Amygdala (tissue), 56 donors: Measurements from ENCODE around the gene NKIRAS2.
"Not testable (repeated sequence)": the region's sequence is repeated elsewhere in the genome, so short reads cannot be mapped to it uniquely, and the experiment has no call there.

Experiments used
- DNase-seq, 56 donors: peaks; one replicate each; lab custom pipeline; 2025; lab: John Stamatoyannopoulos, UW

NKIRAS2 gene

GRCh38 chr17:41992576-41992975 is 27.3 kb upstream of the NKIRAS2 start:
- DNase-seq = peak in 50 of 56 donors; percentile 16 to 91 (median 64)

GRCh38 chr17:41996855-41997164 is 23.1 kb upstream of the NKIRAS2 start:
- no peak for DNase-seq

- DNase-seq = no peak
Measured at GRCh38 chr17:41998497-41998896, 21.4 kb upstream of the NKIRAS2 start.

GRCh38 chr17:42000413-42001133 is 19.3 kb upstream of the NKIRAS2 start:
- DNase-seq = no peak

- DNase-seq = no peak
Measured at GRCh38 chr17:42001729-42002128, 18.2 kb upstream of the NKIRAS2 start.

GRCh38 chr17:42002175-42002791 is 17.6 kb upstream of the NKIRAS2 start:
- DNase-seq = no peak

- DNase-seq = peak in 5 of 56 donors; percentile 14 to 33 (median 19)
Measured at GRCh38 chr17:42002792-42003301, 17.0 kb upstream of the NKIRAS2 start.

GRCh38 chr17:42005166-42005565 is 14.7 kb upstream of the NKIRAS2 start:
- DNase-seq = no peak

- DNase-seq = peak in 49 of 56 donors; percentile 6 to 84 (median 47)
Measured at GRCh38 chr17:42009170-42009569, 10.7 kb upstream of the NKIRAS2 start.

- not testable (repeated sequence) for DNase-seq
Measured at GRCh38 chr17:42010266-42010680, 9.6 kb upstream of the NKIRAS2 start.

- DNase-seq = peak in 4 of 56 donors; percentile 20 to 36 (median 31)
Measured at GRCh38 chr17:42010898-42011516, 8.9 kb upstream of the NKIRAS2 start.

GRCh38 chr17:42012363-42012762 is 7.5 kb upstream of the NKIRAS2 start:
- DNase-seq = not testable (repeated sequence)

- DNase-seq = not testable (repeated sequence)
Measured at GRCh38 chr17:42013740-42014139, 6.2 kb upstream of the NKIRAS2 start.

GRCh38 chr17:42016411-42016831 is 3.5 kb upstream of the NKIRAS2 start:
- peak in 13 of 56 donors; percentile 10 to 39 (median 27) for DNase-seq

GRCh38 chr17:42016941-42017865 is 2.7 kb upstream of the NKIRAS2 start, which contains the start of gene DNAJC7:
DNAJC7 (minus strand) TSS chr17:42017439; CDS start chr17:42017416, 23 bp downstream.
- peak; percentile 42 to 97 (median 88) for DNase-seq

GRCh38 chr17:42017866-42018200 is 2.1 kb upstream of the NKIRAS2 start:
- peak in 2 of 56 donors; percentile 46 to 62 for DNase-seq

GRCh38 chr17:42018339-42018738 is 1.6 kb upstream of the NKIRAS2 start:
- no peak for DNase-seq

GRCh38 chr17:42018988-42019387 is 902 bp upstream of the NKIRAS2 start:
- no peak for DNase-seq

GRCh38 chr17:42020845-42021244 is 955 bp downstream of the NKIRAS2 start:
- DNase-seq = not testable (repeated sequence)
